GM12801 (cell line): ENCODE measurements around the gene DGKD.
A peak's percentile ranks its signal among the peaks of the same experiment; 100 is the strongest.

Experiments used
- CTCF ChIP-seq: IDR thresholded peaks from one replicate; pipeline ENCODE4 v1.5.1; 2011; ENCODE audit warnings: control low read depth; ENCODE audit not compliant: insufficient read length; ENCODE audit errors: extremely low read depth

DGKD gene

GRCh38 chr2:233441161-233442027 is 87.1 kb downstream of the DGKD start:
- TF ChIP-seq CTCF: no peak

GRCh38 chr2:233442028-233442310 is 87.7 kb downstream of the DGKD start:
- TF ChIP-seq CTCF: no peak

GRCh38 chr2:233443511-233444183 is 89.4 kb downstream of the DGKD start:
- peak; percentile 15 for TF ChIP-seq CTCF

GRCh38 chr2:233444501-233444900 is 90.2 kb downstream of the DGKD start:
- TF ChIP-seq CTCF: no peak

- TF ChIP-seq CTCF: no peak
These were observed 91.0 kb downstream of the DGKD start for GRCh38 chr2:233445152-233445830.

- no peak for TF ChIP-seq CTCF
These were observed 91.8 kb downstream of the DGKD start for GRCh38 chr2:233446121-233446520.

- TF ChIP-seq CTCF: no peak
These were observed 92.5 kb downstream of the DGKD start for GRCh38 chr2:233446606-233447305.
